HEK293 (cell line): Measurements from ENCODE around the gene HPD.

Experiments used
- ELK4 ChIP-seq: IDR thresholded peaks from 2 replicates; pipeline ENCODE4 v1.6.1; 2011; ENCODE audit warnings: mild to moderate bottlenecking, low read depth, low read length, borderline replicate concordance
- GLI4 ChIP-seq: fragments of 450-650 bp; formaldehyde crosslinking; IDR thresholded peaks from 2 replicates; pipeline ENCODE4 v1.5.1; 2016; ENCODE audit warnings: missing biosample characterization, missing genetic modification characterization
- GLIS1 ChIP-seq: fragments of 450-650 bp; formaldehyde crosslinking; IDR thresholded peaks from 2 replicates; pipeline ENCODE4 v1.5.1; 2016; ENCODE audit warnings: missing biosample characterization, missing genetic modification characterization
- IKZF3 ChIP-seq: fragments of 450-650 bp; IDR thresholded peaks from 2 replicates; pipeline ENCODE4 v1.5.0; 2018; ENCODE audit warnings: missing biosample characterization, mild to moderate bottlenecking, missing genetic modification characterization, moderate library complexity
- INSM2 ChIP-seq: fragments of 450-650 bp; formaldehyde crosslinking; IDR thresholded peaks from 2 replicates; pipeline ENCODE4 v1.5.1; 2016; ENCODE audit warnings: missing biosample characterization, missing genetic modification characterization
- PBX3 ChIP-seq: sonication (generic); formaldehyde crosslinking; IDR thresholded peaks from 2 replicates; pipeline ENCODE4 v1.8.1; 2022; ENCODE audit warnings: mild to moderate bottlenecking, moderate library complexity, missing genetic modification reagents
- ZBTB8A ChIP-seq: fragments of 450-650 bp; formaldehyde crosslinking; IDR thresholded peaks from 2 replicates; pipeline ENCODE4 v1.5.1; 2016; ENCODE audit warnings: missing biosample characterization, missing genetic modification characterization
- ZIC2 ChIP-seq: fragments of 450-650 bp; formaldehyde crosslinking; IDR thresholded peaks from 2 replicates; pipeline ENCODE4 v1.5.1; 2016; ENCODE audit warnings: missing biosample characterization, missing genetic modification characterization
- ZNF324 ChIP-seq: fragments of 450-650 bp; formaldehyde crosslinking; IDR thresholded peaks from 2 replicates; pipeline ENCODE4 v1.5.1; 2016; ENCODE audit warnings: missing biosample characterization, missing genetic modification characterization
- ZNF350 ChIP-seq: fragments of 450-650 bp; formaldehyde crosslinking; IDR thresholded peaks from 2 replicates; pipeline ENCODE4 v1.5.0; 2017; ENCODE audit warnings: missing biosample characterization, mild to moderate bottlenecking, missing genetic modification characterization
- ZNF394 ChIP-seq: fragments of 450-650 bp; formaldehyde crosslinking; IDR thresholded peaks from 2 replicates; pipeline ENCODE4 v1.5.1; 2016; ENCODE audit warnings: missing biosample characterization, missing genetic modification characterization, mild to moderate bottlenecking, moderate library complexity, borderline replicate concordance
- ZNF404 ChIP-seq: fragments of 450-650 bp; formaldehyde crosslinking; IDR thresholded peaks from 2 replicates; pipeline ENCODE4 v1.5.1; 2017; ENCODE audit warnings: missing biosample characterization, missing genetic modification characterization
- ZNF501 ChIP-seq: fragments of 450-650 bp; formaldehyde crosslinking; IDR thresholded peaks from 2 replicates; pipeline ENCODE4 v1.5.1; 2016; ENCODE audit warnings: missing biosample characterization, missing genetic modification characterization
- ZNF560 ChIP-seq: fragments of 450-650 bp; formaldehyde crosslinking; IDR thresholded peaks from 2 replicates; pipeline ENCODE4 v1.5.1; 2017; ENCODE audit warnings: missing biosample characterization, missing genetic modification characterization, borderline replicate concordance
- ZNF561 ChIP-seq: fragments of 450-650 bp; IDR thresholded peaks from 2 replicates; pipeline ENCODE4 v1.5.1; 2018; ENCODE audit warnings: missing biosample characterization, missing genetic modification characterization, borderline replicate concordance
- ZNF580 ChIP-seq: fragments of 450-650 bp; formaldehyde crosslinking; IDR thresholded peaks from 2 replicates; pipeline ENCODE4 v1.5.1; 2016; ENCODE audit warnings: missing biosample characterization, missing genetic modification characterization
- ZNF660 ChIP-seq: fragments of 450-650 bp; IDR thresholded peaks from 2 replicates; pipeline ENCODE4 v1.5.1; 2018; ENCODE audit warnings: missing biosample characterization, mild to moderate bottlenecking, missing genetic modification characterization
- ZNF837 ChIP-seq: fragments of 450-650 bp; formaldehyde crosslinking; IDR thresholded peaks from 2 replicates; pipeline ENCODE4 v1.5.1; 2016; ENCODE audit warnings: missing biosample characterization, missing genetic modification characterization
- TF ChIP-seq, protein P1 (sequence below): fragments of 450-650 bp; formaldehyde crosslinking; IDR thresholded peaks from 2 replicates; pipeline ENCODE4 v1.5.1; 2016; ENCODE audit warnings: missing biosample characterization, missing genetic modification characterization
- TF ChIP-seq, protein P2 (sequence below): fragments of 450-650 bp; IDR thresholded peaks from 2 replicates; pipeline ENCODE4 v1.5.1; 2018; ENCODE audit warnings: missing biosample characterization, mild to moderate bottlenecking, missing genetic modification characterization
- TF ChIP-seq, protein P3 (sequence below): fragments of 450-650 bp; formaldehyde crosslinking; IDR thresholded peaks from 2 replicates; pipeline ENCODE4 v1.5.1; 2016; ENCODE audit warnings: missing biosample characterization, missing genetic modification characterization
- TF ChIP-seq, protein P4 (sequence below): fragments of 450-650 bp; formaldehyde crosslinking; conservative IDR thresholded peaks from 2 replicates; pipeline ENCODE4 v1.5.1; 2016; ENCODE audit warnings: low read depth, missing biosample characterization, missing genetic modification characterization

Gene HPD

GRCh38 chr12:121795034-121795968 lies 63.4 kb downstream of the HPD start (continued):
- TF ChIP-seq ZNF404 (tag by site-specific recombination): no peak
- TF ChIP-seq ZNF394 (tag by site-specific recombination): no peak
- TF ChIP-seq ZNF561: no peak
- peak; percentile 80 for TF ChIP-seq GLIS1
- TF ChIP-seq ZNF560 (tag by site-specific recombination): no peak
- no peak for TF ChIP-seq ELK4
- TF ChIP-seq ZNF501 (tag by site-specific recombination): no peak
- peak; percentile 60; the same call in 1 of the 2 replicates for TF ChIP-seq IKZF3 (tag by site-specific recombination)
- TF ChIP-seq ZBTB8A (tag by site-specific recombination): peak; percentile 78
- TF ChIP-seq ZIC2: no peak
- TF ChIP-seq ZNF580 (tag by site-specific recombination): no peak
- TF ChIP-seq PBX3 (CRISPR knock-in tag): no peak
- TF ChIP-seq, protein P1, sequence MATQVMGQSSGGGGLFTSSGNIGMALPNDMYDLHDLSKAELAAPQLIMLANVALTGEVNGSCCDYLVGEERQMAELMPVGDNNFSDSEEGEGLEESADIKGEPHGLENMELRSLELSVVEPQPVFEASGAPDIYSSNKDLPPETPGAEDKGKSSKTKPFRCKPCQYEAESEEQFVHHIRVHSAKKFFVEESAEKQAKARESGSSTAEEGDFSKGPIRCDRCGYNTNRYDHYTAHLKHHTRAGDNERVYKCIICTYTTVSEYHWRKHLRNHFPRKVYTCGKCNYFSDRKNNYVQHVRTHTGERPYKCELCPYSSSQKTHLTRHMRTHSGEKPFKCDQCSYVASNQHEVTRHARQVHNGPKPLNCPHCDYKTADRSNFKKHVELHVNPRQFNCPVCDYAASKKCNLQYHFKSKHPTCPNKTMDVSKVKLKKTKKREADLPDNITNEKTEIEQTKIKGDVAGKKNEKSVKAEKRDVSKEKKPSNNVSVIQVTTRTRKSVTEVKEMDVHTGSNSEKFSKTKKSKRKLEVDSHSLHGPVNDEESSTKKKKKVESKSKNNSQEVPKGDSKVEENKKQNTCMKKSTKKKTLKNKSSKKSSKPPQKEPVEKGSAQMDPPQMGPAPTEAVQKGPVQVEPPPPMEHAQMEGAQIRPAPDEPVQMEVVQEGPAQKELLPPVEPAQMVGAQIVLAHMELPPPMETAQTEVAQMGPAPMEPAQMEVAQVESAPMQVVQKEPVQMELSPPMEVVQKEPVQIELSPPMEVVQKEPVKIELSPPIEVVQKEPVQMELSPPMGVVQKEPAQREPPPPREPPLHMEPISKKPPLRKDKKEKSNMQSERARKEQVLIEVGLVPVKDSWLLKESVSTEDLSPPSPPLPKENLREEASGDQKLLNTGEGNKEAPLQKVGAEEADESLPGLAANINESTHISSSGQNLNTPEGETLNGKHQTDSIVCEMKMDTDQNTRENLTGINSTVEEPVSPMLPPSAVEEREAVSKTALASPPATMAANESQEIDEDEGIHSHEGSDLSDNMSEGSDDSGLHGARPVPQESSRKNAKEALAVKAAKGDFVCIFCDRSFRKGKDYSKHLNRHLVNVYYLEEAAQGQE (tag by site-specific recombination): no peak
- TF ChIP-seq ZNF324 (tag by site-specific recombination): no peak
- no peak for TF ChIP-seq ZNF350 (tag by site-specific recombination)
- no peak for TF ChIP-seq ZNF837
- TF ChIP-seq INSM2 (tag by site-specific recombination): no peak
- peak; percentile 68; the same call in 1 of the 2 replicates for TF ChIP-seq ZNF660 (tag by site-specific recombination)
- no peak for TF ChIP-seq GLI4 (tag by site-specific recombination)
- TF ChIP-seq, protein P2, sequence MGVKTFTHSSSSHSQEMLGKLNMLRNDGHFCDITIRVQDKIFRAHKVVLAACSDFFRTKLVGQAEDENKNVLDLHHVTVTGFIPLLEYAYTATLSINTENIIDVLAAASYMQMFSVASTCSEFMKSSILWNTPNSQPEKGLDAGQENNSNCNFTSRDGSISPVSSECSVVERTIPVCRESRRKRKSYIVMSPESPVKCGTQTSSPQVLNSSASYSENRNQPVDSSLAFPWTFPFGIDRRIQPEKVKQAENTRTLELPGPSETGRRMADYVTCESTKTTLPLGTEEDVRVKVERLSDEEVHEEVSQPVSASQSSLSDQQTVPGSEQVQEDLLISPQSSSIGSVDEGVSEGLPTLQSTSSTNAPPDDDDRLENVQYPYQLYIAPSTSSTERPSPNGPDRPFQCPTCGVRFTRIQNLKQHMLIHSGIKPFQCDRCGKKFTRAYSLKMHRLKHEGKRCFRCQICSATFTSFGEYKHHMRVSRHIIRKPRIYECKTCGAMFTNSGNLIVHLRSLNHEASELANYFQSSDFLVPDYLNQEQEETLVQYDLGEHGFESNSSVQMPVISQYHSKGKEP: no peak
- TF ChIP-seq, protein P3, sequence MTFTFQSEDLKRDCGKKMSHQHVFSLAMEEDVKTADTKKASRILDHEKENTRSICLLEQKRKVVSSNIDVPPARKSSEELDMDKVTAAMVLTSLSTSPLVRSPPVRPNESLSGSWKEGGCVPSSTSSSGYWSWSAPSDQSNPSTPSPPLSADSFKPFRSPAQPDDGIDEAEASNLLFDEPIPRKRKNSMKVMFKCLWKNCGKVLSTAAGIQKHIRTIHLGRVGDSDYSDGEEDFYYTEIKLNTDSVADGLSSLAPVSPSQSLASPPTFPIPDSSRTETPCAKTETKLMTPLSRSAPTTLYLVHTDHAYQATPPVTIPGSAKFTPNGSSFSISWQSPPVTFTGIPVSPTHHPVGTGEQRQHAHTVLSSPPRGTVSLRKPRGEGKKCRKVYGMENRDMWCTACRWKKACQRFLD (tag by site-specific recombination): no peak
- TF ChIP-seq, protein P4, sequence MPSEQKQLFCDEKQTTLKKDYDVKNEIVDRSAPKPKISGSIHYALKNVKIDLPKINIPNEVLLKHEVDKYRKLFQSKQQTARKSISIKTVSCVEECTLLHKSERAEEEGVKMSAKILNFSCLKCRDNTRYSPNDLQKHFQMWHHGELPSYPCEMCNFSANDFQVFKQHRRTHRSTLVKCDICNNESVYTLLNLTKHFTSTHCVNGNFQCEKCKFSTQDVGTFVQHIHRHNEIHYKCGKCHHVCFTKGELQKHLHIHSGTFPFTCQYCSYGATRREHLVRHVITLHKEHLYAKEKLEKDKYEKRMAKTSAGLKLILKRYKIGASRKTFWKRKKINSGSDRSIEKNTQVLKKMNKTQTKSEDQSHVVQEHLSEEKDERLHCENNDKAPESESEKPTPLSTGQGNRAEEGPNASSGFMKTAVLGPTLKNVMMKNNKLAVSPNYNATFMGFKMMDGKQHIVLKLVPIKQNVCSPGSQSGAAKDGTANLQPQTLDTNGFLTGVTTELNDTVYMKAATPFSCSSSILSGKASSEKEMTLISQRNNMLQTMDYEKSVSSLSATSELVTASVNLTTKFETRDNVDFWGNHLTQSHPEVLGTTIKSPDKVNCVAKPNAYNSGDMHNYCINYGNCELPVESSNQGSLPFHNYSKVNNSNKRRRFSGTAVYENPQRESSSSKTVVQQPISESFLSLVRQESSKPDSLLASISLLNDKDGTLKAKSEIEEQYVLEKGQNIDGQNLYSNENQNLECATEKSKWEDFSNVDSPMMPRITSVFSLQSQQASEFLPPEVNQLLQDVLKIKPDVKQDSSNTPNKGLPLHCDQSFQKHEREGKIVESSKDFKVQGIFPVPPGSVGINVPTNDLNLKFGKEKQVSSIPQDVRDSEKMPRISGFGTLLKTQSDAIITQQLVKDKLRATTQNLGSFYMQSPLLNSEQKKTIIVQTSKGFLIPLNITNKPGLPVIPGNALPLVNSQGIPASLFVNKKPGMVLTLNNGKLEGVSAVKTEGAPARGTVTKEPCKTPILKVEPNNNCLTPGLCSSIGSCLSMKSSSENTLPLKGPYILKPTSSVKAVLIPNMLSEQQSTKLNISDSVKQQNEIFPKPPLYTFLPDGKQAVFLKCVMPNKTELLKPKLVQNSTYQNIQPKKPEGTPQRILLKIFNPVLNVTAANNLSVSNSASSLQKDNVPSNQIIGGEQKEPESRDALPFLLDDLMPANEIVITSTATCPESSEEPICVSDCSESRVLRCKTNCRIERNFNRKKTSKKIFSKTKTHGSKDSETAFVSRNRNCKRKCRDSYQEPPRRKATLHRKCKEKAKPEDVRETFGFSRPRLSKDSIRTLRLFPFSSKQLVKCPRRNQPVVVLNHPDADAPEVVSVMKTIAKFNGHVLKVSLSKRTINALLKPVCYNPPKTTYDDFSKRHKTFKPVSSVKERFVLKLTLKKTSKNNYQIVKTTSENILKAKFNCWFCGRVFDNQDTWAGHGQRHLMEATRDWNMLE: no peak
